HG02588 (cell line): Measurements from ENCODE around the gene SIRT7.

Experiments
- ATAC-seq: cut with Tn5 transposase; IDR thresholded peaks from one replicate; pipeline ENCODE4 v1.9.1; 2021; ENCODE audit warnings: mild to moderate bottlenecking, moderate library complexity; ENCODE audit not compliant: unreplicated experiment

The SIRT7 gene

GRCh38 chr17:81933178-81933699 is 15.3 kb upstream of the SIRT7 start:
- ATAC-seq: no peak

- no peak for ATAC-seq
Observed at GRCh38 chr17:81932333-81932983, 14.5 kb upstream of the SIRT7 start.

GRCh38 chr17:81931557-81932332 is 13.8 kb upstream of the SIRT7 start:
- ATAC-seq: no peak

- no peak for ATAC-seq
Observed at GRCh38 chr17:81931189-81931556, 13.2 kb upstream of the SIRT7 start.

- no peak for ATAC-seq
Observed at GRCh38 chr17:81930142-81931125, 12.5 kb upstream of the SIRT7 start.

- ATAC-seq: no peak
Observed at GRCh38 chr17:81929253-81930141, 11.5 kb upstream of the SIRT7 start.

GRCh38 chr17:81928544-81929252 is 10.7 kb upstream of the SIRT7 start:
- no peak for ATAC-seq

- ATAC-seq: peak; percentile 55
Observed at GRCh38 chr17:81927653-81928543, 9.9 kb upstream of the SIRT7 start, which contains the start of gene MAFG. Gene MAFG, minus strand, starts transcription at chr17:81927735. Its CDS starts 4,550 bp downstream, at chr17:81923185.

- no peak for ATAC-seq
Observed at GRCh38 chr17:81927152-81927652, 9.2 kb upstream of the SIRT7 start.

- ATAC-seq: peak; percentile 24
Observed at GRCh38 chr17:81926451-81927151, 8.6 kb upstream of the SIRT7 start.

GRCh38 chr17:81925860-81926450 is 8.0 kb upstream of the SIRT7 start:
- ATAC-seq: no peak

- ATAC-seq: no peak
Observed at GRCh38 chr17:81924557-81925532, 6.9 kb upstream of the SIRT7 start.

- no peak for ATAC-seq
Observed at GRCh38 chr17:81923302-81924260, 5.6 kb upstream of the SIRT7 start.

- ATAC-seq: no peak
Observed at GRCh38 chr17:81922566-81923301, 4.8 kb upstream of the SIRT7 start.
